Inflammatory macrophage (primary cell): ENCODE measurements around the gene LIN37.

Experiments
- DNase-seq, 2 donors: peaks; one replicate each; pipeline ENCODE4 v3.0.0-alpha.2; 2020 to 2022

LIN37 gene

DNA sequence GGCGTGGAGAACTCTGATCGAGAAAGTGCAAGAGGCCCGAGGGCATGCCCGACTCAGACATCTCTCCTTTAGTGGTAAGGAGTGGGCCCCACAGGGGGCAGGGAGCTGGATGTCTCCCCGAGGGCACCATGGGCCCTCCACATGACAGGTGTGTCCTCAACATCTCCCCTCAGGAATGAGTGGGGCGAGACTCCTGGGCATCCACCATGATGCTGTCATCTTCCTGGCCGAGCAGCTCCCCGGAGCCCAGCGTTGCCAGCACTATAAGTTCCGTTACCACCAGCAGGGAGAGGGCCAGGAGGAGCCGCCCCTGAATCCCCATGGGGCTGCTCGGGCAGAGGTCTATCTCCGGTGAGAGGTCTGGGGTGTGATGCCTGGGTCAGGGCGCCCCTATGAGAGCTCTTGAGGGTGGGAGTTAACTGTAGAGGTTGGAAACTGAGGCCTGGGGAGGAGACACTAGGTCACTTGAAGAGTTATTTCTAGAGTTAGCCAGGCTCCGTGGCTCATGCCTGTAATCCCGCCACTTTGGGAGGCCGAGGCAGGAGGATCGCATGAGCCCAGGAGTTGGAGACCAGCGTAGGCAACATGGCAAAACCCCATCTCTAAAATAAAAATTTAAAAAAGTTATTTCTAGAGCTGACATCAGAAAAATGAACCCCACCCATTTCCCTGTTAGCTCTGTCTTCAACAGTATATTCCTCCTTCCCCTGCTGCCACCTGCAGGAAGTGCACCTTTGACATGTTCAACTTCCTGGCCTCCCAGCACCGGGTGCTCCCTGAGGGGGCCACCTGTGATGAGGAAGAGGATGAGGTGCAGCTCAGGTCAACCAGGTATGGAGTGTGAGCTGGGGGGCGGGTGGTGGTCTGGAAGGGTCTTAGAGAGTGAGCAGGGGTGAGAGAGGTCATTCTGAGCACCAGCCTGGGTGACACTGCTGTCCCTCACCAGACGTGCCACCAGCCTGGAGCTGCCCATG lies 11.2 kb upstream of the LIN37 start:
- DNase-seq, result no peak

DNA sequence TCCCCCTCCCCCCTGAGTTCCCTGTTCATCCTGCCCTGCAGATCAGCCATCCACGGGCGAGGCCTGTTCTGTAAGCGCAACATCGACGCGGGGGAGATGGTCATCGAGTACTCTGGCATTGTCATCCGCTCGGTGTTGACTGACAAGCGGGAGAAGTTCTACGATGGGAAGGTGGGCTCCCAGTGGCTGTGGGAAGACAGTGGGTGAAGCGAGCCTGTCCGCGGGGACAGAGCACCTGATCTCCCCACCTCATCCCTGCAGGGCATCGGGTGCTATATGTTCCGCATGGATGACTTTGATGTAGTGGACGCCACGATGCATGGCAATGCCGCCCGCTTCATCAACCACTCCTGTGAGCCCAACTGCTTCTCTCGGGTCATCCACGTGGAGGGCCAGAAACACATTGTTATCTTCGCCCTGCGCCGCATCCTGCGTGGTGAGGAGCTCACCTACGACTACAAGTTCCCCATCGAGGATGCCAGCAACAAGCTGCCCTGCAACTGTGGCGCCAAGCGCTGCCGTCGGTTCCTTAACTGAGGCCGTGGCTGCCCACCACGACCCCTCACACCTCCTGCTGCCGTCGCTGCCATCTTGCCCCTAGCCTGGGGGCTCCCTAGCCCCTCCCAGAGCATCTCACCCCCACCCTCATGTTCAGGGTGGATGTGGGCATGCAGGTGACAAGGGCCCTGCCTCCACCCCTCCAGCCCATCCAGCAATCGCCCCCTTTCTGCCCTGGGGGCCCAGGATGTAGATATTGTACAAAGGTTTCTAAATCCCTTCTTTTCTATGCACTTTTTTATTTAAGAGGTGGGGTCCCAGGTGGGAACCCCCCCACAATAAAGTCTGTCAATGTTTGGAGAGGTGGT lies 10.1 kb upstream of the LIN37 start:
- no peak for DNase-seq

DNA sequence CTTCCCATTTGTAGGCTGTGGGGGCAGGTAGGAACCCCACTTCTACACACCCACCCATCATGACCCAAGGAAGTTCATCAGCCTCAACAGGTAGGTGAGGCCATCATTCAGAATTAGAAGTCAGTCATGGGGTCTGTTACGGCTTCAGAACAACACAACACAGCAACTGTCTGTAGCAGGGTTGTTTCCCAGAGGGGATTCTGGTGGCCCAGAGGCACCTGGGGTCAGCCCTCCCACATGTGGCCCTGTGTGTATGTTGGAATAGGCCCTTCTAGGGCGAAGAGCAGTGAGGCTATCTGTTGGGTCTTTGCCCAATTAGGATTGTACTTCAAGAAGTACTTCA lies 9.5 kb upstream of the LIN37 start:
- no peak for DNase-seq

DNA sequence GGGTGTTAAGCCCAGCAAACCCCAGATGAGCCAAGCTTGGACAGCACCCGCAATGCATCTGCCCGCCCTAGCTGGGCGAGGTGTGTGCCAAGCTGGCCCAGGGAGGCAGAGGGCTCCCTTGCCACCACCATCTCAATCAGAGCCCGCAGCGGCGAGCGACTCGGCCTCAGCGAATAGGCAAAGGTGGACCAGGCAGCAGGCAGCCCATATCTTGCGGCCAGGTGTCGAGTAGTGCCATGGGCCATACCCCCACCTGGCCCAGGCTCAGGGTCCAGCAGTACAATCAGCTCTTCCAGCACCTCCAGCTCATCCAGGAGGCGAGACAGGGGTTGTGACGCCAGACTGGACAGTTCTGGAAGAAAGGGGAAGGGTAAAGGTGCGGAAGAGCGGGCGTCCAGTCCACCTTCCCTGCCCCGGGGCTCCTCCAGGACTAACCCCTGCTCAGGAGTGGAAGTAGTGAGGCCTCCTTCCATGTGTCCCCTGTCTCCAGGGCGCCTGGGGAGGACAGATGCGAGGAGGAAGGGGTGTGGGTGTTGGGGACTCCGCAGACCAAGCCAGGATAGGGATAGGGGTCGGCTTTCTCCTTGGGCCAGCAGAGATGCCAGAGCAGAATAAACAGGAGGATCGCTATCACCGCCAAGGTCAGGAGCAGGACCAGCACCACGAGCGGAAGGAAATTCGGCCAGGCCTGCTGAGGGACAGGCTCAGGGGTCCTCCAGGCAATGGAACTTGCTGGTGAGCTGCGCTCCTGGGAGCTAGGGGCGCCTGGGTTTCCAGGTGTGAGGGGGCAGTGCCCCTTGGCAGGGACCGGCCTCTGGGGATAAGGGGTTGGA lies 8.9 kb upstream of the LIN37 start:
- no peak for DNase-seq

DNA sequence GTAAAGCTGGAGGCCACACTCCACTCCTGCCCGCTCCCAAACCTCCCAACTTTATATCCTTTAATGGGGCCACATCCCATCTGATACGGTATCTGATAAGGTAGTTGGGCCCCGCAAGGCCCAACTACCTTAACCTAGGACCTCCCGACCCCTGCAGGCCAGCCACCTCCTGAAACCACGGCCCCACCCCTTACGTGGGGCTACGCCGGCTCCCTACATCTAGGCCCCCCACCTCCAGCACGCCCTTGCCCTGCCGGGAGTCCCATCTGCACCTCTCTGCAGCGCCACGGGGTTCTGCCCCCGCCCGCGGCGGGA lies 8.3 kb upstream of the LIN37 start:
- DNase-seq, result no peak

DNA sequence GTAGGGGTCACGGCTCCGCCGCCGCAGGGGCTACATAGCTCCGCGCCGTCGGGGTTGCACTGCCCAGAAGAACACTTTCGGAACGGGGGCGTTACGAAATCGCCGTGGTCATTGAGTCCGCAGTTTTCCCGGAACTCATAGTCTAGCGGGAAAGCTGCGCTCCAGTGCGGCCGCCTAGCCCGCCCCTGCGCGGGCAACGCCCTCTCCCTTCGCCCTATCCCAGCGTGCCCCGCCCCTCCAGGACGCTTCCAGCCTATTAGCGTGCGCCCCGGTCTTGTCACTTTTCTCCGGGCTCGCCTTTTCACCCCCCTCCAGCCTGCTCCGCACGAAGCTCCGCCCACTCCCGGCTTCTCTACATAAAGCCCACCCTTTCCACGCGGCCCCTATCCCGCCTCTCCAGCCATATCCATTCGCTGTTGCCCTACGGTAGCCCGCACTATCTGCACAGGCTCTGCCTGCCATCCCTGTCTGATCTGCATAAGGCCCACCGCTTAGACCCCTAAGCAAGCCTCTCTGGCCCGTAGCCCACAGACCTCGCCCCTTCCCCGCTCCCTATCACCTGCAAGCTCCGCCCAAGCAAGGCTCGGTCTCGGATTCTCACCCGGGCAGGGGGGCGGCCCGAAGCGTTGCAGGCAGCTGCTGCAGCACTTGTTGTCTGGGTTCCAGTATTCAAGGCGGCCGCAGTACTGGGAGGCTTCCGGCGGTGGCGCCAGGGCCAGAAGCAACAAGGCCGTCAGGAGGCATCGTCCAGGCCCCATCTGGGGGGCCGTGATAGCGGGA lies 7.8 kb upstream of the LIN37 start:
- DNase-seq, result peak; percentile 97 to 98

DNA sequence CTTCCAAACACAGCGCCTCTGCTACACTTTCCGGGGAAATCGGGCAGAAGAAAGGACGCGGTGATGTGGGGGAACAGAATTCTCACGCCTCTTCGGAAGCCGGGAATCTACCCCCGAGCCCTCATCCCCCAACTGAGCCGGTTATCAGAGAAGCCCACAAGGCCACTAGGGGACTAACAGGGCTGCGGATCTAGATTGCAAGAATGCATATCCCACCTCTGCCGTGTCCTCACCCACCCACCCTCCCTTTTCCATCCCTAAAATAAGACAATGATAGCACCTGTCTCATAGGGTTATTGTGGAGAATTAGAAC lies 7.2 kb upstream of the LIN37 start:
- DNase-seq, result no peak

DNA sequence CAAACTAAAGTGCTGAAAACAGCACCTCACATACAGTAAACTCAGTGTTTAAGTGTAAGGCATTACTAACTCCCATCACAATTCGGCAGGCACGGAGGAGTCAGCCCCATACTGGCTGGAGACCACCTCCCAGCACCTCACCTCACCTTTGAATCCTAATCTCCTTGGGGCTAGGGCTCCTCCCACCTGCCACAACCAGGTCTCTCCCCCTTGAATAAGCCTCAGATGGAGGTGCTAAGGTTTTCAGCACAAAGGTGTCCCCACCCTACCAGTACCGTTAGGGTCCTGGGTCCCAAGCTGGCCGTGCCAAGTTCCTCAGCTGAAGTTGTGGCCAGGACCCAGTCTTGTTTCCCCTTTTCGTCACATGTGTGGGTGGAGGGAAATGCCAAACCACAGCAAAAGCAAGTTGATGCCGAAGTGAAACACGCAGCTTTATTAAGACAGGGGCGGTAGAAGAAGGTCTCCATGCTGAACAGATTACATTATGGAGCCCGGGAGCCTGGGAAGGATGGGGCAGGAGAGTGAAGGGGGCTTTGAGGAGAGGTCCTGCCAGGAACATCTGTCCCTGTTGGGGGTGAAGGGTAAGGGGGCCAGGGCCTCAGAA lies 6.2 kb upstream of the LIN37 start, which contains the start of gene IGFLR1:
Gene IGFLR1, minus strand, starts transcription at position 332 of the 604 bp plus-strand sequence. CDS start 1,272 bp downstream, outside the sequence.
- DNase-seq, result peak; percentile 88 to 94

DNA sequence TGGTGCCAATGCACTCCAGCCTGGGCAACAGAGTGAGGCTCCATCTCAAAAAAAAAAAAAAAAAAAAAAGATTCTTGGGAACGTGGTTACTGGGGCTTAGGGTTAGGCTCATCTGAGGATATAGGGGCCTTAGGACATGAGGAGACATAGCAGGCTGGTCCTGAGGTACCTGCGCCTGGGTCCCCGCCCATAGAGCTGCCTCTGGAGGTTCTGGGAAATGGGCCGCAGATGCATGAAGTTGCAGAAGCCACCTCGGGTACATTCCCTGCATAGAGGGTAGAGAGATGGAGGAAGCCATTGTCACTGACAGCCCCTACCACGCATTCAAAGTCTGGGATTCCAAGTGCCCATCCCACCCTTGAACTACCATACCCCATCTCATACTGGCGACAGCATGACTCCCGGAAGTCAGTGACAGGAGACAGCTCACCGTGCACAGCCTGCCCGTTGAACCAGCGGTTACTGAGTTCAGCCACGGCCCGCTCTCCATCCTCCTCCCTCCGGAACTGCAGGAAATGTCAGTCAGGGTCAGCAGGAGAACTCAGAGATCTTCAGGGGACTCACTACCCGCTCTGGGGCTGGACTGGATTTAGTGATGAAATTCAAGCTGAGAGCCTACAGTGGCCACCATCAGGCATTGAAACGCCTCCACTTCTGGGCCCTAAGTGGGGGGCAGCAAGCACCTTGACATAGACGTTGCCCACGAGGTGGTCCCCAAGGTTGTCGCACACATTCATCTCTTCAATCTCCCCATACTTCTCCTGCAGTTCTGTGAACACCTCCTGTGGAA lies 4.5 kb upstream of the LIN37 start:
- DNase-seq, result no peak

DNA sequence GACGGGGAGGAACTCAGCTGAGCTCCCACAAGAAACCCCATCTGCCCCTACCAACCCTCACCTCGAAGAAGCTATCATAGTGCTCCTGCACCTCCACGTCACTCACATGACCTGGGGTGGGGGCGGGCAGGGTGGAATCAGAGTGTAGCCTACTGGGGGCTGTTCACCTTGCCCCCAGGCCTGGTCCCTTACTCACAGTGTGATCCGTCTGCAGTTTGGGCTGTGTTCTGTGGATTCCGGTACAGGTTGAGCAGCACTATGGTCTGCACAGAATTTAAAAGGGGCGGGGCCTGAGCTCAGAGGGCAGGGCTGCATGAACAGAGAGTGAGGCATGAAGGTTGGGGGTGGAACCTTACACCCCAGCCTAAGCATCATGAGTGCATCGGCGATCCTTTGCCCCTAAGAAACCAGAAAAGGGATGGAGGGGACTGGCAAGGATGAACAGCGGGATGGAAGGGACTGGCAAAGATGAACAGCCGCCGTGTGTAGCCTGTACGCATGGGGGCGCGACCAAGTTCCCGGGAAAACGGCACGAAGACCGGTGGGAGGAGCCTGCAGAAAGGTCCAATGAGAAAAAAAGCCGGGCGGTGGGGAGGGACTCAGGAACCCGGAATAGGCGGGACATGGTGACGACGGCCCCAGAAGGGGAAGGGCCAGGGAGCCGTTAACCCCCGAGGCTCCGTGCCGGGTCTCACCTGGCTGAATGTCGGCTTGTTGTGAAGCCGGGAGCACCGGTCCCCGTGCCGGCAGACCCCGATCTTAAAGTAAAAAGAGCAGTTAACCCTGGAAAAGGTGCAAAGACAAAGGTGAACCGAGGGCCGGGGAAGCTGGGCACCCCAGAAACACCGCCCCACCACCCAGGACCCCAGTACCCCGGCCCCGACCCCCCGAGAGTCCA lies 3.7 kb upstream of the LIN37 start:
- DNase-seq, result peak; percentile 96 to 97

DNA sequence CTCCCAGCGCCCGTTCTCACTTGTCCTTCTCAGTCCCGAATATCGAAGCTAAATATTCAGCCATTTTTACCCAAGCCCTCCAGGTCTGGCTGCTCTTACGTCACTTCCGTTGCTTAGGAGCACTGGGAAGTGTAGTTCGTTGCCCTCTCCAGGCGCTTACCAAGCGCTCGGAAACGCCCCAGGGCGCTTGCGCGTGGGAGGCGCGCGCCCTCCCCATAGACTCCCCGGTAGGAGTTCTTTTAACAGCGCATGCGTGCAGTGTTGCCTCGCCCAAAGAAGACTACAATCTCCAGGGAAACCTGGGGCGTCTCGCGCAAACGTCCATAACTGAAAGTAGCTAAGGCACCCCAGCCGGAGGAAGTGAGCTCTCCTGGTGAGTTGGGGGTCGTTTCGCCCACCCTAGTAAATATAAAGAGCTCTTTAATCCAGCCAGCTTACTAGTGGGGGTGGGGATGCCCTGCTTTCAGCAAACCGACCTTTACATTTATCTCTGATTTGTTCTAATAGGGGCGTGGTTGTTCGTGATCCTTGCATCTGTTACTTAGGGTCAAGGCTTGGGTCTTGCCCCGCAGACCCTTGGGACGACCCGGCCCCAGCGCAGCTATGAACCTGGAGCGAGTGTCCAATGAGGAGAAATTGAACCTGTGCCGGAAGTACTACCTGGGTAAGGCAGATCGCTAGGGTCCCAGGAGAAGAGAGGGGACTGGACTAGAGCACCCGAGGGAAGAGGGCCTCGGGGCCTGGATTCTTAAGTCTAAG lies 2.9 kb upstream of the LIN37 start, which contains the start of the genes PSENEN and U2AF1L4:
Gene PSENEN, plus strand, starts transcription at position 324 of the 759 bp plus-strand sequence. Its CDS starts 280 bp downstream, at position 604.
Gene U2AF1L4, minus strand, starts transcription at position 91 of the 759 bp plus-strand sequence. Its CDS starts 27 bp downstream, at position 64.
- peak; percentile 100 for DNase-seq

DNA sequence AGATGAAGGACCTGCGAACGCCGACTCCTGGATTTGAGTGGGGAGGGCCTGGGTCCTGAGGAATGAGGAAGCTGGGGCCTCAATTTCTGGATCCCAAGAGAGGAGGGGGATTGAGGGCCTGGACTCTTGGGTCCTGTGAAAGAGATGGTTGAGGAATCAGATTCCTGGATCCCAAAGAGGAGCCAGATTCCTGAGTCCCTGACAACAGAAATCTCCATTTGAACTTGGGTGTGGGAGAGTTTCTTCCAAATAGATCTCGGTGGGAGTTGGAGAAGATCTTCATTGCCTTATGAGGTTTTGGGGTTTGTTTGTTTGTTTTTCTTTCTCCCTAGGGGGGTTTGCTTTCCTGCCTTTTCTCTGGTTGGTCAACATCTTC lies 2.3 kb upstream of the LIN37 start:
- DNase-seq, result no peak

DNA sequence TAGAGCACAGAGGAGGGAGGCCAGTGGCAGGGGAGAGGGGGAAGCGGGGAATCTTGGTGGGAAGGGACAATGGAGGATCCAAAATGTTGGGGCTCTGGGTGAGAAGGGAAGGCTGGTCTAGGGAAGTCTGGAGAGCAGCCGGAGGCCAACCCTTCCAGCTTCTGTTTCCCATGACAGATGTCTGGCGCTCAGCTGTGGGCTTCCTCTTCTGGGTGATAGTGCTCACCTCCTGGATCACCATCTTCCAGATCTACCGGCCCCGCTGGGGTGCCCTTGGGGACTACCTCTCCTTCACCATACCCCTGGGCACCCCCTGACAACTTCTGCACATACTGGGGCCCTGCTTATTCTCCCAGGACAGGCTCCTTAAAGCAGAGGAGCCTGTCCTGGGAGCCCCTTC lies 1.8 kb upstream of the LIN37 start:
- DNase-seq, result peak in 1 of 2 donors; percentile 38

DNA sequence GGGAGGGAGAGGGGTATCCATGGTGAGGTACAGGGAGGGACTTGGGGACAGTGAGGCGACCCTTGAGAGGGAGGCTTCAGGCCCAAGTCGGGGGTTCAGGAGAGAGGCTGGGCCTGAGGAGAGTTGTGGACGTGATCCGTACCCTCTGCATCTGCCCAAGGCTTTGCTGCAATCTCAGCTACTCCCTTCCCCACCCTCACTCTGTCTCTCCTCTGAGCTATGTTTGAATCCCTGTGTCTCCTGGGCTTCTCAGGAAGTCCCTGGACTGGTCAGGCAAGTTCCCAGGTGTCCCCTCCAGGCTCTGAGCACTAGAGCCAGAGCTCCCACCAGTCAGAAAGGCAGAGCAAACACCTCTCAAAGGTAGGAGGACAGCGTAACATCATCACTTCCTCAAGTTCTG lies 1.8 kb downstream of the LIN37 start:
- no peak for DNase-seq

DNA sequence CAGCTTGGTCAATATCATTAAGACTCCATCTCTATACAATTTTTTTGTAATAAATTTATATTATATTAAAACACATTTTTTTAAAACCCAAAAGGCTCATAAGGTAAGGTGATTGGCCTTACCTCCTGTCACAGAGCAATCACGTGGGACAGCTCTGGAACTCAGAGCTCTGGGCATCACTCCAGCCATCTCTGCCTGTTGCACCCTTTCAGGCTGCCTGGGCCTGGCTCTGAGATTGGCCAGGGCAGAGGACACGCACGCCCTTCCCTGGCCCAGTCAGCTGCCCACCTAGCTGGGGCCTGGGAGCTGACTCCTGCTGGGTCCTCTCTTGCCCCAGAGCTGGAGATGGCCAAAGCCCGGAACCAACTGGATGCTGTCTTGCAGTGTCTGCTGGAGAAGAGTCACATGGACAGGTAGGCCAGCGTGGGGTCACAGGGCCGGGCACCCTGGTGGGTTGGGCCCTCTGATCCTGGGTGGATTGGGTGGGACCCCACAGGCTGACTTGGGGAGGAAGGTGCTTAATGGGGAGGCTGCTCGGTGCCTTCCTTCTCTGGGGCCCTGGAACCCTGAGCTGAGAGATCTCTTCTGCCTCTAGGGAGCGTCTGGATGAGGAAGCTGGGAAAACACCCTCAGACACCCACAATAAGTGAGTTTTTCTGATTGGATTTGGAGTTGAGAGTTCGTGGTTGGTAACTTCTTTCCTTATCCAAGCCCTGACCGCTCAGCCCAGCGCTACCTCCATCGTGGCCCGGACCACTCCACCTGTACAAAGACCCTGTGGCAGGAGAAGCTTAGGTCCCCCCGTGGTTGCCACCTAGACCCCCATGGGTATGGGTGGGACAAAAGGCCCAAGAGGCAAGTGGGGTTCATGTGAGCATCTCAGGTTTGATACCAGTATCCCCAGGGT lies 3.7 kb downstream of the LIN37 start:
- DNase-seq, result peak in 1 of 2 donors; percentile 20

DNA sequence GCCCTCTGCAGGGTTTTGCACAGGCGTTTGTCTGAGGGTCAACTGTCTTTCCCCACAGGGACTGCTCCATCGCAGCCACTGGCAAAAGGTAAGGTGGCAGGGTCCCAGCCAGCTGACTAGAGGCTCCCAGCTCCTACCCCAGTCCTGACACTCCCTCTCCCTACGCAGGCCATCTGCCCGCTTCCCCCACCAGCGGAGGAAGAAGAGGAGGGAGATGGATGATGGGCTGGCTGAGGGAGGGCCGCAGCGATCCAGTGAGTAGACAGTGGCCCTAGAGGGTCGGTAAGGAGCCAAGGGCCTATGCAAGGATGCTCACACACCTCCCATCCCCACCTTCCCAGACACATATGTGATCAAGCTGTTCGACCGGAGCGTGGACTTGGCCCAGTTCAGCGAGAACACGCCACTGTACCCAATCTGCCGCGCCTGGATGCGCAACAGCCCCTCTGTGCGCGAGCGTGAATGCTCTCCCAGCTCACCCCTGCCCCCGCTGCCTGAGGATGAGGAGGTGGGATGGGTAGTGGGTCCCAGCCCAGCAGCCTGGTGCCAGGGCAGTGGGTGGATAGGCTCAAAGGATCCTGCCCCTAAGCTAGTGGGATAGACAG lies 4.5 kb downstream of the LIN37 start:
- DNase-seq, result no peak
